Osteocyte (in vitro differentiated cells): ENCODE data around the gene TSPEAR. TPM values are rescaled to one million over a fixed set of nuclear protein-coding genes. Genes with fewer than 3 reads are reported as not detected.

ENCODE experiments used
- DNase-seq: peaks from one replicate; pipeline ENCODE4 v3.0.0; 2021; ENCODE audit warnings: mixed read lengths; ENCODE audit not compliant: unreplicated experiment; ENCODE audit errors: extremely low spot score
- H3K27ac Mint-ChIP-seq: one replicate; pipeline ENCODE4 v1.8.0; 2021; ENCODE audit warnings: mild to moderate bottlenecking, mixed read lengths; ENCODE audit not compliant: unreplicated experiment
- H3K27me3 Mint-ChIP-seq: one replicate; pipeline ENCODE4 v1.8.0; 2021; ENCODE audit warnings: mixed read lengths; ENCODE audit not compliant: unreplicated experiment
- H3K36me3 Mint-ChIP-seq: one replicate; pipeline ENCODE4 v1.8.0; 2021; ENCODE audit warnings: mixed read lengths; ENCODE audit not compliant: unreplicated experiment
- H3K4me1 Mint-ChIP-seq: one replicate; pipeline ENCODE4 v1.8.0; 2021; ENCODE audit warnings: mixed read lengths; ENCODE audit not compliant: unreplicated experiment
- H3K4me3 Mint-ChIP-seq: one replicate; pipeline ENCODE4 v1.8.0; 2021; ENCODE audit warnings: mild to moderate bottlenecking, moderate library complexity, mixed read lengths; ENCODE audit not compliant: unreplicated experiment
- H3K9me3 Mint-ChIP-seq: one replicate; pipeline ENCODE4 v1.8.0; 2021; ENCODE audit warnings: mixed read lengths; ENCODE audit not compliant: unreplicated experiment
- total RNA-seq: library from RNA; stranded (reverse); gene quantifications from 2 replicates; pipeline ENCODE4 v1.2.1, GENCODE V29; 2021
- TF ChIP-seq, protein P1 (sequence below): fragments of 200-600 bp; sonication (generic); IDR thresholded peaks from 2 replicates; pipeline ENCODE4 v1.5.0; 2021; ENCODE audit warnings: antibody characterized with exemption, mild to moderate bottlenecking, moderate library complexity

TSPEAR gene
- total RNA-seq, 1 donor from 2014 or later, result not detected

DNA sequence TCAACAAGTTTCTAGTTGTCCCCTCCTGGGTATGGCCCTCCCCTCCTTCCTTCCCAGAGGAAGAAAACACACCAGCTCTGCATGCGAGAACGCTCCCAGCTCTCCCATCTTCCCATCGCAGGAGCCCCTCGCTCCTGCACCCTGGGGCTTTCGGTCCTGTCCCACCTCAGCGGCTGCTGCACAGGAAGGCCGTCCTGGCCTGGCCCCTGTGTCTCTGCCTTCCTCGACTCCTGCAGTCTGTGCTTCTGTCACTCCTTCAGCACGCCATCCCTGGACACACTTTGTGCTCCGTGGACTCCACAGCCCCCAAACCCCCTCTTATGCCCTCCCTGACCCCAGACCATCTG, 194.6 kb downstream of the TSPEAR start:
- Mint-ChIP-seq H3K27ac (no peak overlapping the region), H3K4me3 (no peak overlapping the region)

DNA sequence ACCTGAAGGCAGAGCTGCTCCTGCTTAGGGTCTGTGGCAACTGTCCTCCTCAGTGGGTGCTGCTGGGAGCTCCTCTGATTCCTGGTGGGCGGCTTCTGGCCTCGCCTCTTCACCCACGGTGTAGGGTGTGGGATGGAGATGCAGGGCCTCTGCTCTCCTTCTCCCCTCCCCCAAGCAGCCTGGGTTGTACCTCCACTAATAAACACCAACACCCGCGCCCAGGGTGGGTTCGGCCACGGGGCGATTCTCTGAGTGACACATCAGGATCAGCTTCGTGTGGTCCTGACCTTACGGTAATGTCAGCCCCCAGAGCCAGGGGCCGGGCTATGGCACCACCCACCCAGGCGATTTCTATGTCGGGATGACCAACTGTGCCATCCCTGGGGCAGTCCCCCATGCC, 195.0 kb downstream of the TSPEAR start:
- Mint-ChIP-seq H3K27ac (no peak overlapping the region), H3K4me3 (no peak overlapping the region), H3K9me3 (no peaks in the 10 kb centered on the region), H3K4me1 (no peaks in the 10 kb centered on the region), H3K36me3 (no peaks in the 10 kb centered on the region), H3K27me3 (peaks cover 4% of the 10 kb centered on the region)
- no peak for DNase-seq
- TF ChIP-seq, protein P1, sequence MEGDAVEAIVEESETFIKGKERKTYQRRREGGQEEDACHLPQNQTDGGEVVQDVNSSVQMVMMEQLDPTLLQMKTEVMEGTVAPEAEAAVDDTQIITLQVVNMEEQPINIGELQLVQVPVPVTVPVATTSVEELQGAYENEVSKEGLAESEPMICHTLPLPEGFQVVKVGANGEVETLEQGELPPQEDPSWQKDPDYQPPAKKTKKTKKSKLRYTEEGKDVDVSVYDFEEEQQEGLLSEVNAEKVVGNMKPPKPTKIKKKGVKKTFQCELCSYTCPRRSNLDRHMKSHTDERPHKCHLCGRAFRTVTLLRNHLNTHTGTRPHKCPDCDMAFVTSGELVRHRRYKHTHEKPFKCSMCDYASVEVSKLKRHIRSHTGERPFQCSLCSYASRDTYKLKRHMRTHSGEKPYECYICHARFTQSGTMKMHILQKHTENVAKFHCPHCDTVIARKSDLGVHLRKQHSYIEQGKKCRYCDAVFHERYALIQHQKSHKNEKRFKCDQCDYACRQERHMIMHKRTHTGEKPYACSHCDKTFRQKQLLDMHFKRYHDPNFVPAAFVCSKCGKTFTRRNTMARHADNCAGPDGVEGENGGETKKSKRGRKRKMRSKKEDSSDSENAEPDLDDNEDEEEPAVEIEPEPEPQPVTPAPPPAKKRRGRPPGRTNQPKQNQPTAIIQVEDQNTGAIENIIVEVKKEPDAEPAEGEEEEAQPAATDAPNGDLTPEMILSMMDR, result no peak

More for the DNA sequence above, 194.6 kb downstream of the TSPEAR start:
- no peaks in the 10 kb centered on the region for H3K36me3 Mint-ChIP-seq
- peaks cover 4% of the 10 kb centered on the region for H3K27me3 Mint-ChIP-seq
- DNase-seq, result no peak
- TF ChIP-seq, protein P1, result no peak
- H3K4me1 Mint-ChIP-seq, result no peaks in the 10 kb centered on the region
- no peaks in the 10 kb centered on the region for H3K9me3 Mint-ChIP-seq

DNA sequence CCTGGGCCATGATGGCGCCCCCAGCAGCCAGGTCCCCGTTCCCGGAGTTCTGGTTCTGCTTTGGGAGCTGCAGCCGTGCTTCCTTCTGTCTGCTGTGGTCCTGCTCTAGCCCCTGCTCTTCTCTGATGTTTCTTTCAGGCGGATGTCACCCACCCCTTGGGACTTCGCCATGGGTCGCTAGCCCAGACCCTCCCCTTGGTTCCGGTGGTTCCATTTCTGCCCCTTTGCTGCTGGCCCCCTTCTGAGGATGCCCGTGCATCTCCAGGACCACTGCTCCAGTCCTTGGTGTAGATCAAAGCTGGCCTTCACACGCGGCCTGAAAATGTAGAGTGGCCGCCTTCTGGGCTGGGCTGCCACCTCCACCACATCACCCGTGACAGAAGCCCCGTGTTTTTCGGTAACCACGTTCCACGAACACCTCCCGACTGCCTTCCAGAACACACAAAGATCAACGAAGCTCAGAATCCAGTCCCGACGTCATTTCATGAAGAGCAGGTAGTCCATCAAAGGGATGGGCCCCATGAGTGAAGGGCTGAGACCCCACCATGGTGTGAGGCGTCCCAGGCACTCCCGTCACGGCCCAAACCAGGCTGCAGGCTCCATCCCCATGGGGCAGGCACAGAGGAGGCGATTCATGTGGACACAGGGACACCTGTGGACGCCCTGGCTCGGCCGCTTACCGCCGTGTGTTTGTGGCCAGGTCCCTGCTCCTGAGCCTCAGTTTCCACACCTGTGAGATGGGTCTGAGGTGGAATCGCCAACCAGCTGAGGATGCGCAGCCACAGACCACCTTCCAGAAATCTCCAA, 195.8 kb downstream of the TSPEAR start:
- no peak overlapping the region for H3K4me3 Mint-ChIP-seq
- H3K27ac Mint-ChIP-seq, result no peak overlapping the region
- TF ChIP-seq, protein P1, result no peak
- no peaks in the 10 kb centered on the region for H3K36me3 Mint-ChIP-seq
- DNase-seq, result no peak
- no peaks in the 10 kb centered on the region for H3K4me1 Mint-ChIP-seq
- peaks cover 4% of the 10 kb centered on the region for H3K27me3 Mint-ChIP-seq
- H3K9me3 Mint-ChIP-seq, result no peaks in the 10 kb centered on the region

DNA sequence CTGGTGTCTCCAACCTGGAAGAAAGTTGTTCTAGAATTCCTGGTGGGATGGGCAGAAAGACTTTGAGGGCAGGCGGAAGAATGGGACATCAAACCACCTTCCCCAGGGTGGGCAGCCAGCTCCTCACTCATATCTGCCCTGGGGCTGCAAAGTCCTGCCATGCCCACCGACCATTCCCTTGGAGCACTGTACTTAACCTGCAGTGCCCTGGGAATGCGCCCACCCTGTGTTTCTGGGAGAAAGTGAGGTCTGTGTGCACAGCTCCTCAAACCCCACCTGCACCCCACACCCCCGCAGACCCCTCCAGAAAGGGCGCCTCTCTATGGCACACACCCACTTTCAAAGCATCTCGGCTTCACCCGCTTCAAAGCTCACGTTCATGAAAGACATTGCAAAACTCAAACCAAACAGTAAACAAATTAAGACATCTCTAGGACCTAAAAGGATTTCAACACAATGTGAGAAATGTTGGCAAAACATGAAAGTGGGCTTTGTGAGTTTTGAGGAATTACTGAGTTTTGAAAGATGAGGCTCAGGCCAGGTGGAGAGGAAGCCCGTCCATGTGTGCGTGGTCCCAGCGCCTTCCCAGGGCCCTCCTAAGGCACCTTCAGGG, 196.5 kb downstream of the TSPEAR start:
- Mint-ChIP-seq H3K4me1 (no peaks in the 10 kb centered on the region), H3K9me3 (no peaks in the 10 kb centered on the region), H3K4me3 (no peak overlapping the region), H3K36me3 (no peaks in the 10 kb centered on the region), H3K27me3 (peaks cover 4% of the 10 kb centered on the region), H3K27ac (no peak overlapping the region)
- DNase-seq, result no peak
- TF ChIP-seq, protein P1, result no peak

DNA sequence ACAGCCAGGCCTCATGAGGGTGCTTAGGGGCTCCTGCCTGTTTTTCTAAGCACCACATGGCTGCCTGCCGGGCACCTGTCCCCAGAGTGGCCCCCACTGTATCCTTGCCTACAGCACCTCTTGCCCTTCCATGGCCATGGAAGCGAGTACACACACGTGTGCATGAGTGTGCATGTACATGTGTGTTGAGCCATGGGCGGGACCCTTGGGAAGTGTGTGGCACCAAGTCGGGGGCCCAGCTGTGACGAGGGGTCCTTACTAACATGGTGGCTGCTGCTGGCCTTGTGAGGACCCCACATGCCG, 197.2 kb downstream of the TSPEAR start:
- H3K36me3 Mint-ChIP-seq, result no peaks in the 10 kb centered on the region
- DNase-seq, result no peak
- TF ChIP-seq, protein P1, result no peak
- no peaks in the 10 kb centered on the region for H3K9me3 Mint-ChIP-seq
- no peak overlapping the region for H3K4me3 Mint-ChIP-seq
- no peak overlapping the region for H3K27ac Mint-ChIP-seq
- peaks cover 4% of the 10 kb centered on the region for H3K27me3 Mint-ChIP-seq
- H3K4me1 Mint-ChIP-seq, result no peaks in the 10 kb centered on the region
